Gastroesophageal sphincter (tissue), 4 donors: ENCODE measurements around the gene SLC6A19. TPM values are rescaled to one million over a fixed set of nuclear protein-coding genes. Genes with fewer than 3 reads are reported as not detected.

Source experiments
- ATAC-seq: fragments of 150-250 bp; one replicate; pipeline ENCODE4 v1.9.1; 2016; ENCODE audit warnings: mild to moderate bottlenecking, moderate library complexity
- H3K27ac ChIP-seq, 4 donors: fragments of 200-600 bp; sonication (generic) in 3 of 4; 1 replicate in 3 of 4; 2 replicates in 1 of 4; pipeline ENCODE4 v1.5.1; 2016 to 2019
- H3K27me3 ChIP-seq: fragments of 200-600 bp; sonication (generic); one replicate; pipeline ENCODE4 v1.5.1; 2019
- H3K36me3 ChIP-seq, 2 donors: fragments of 200-600 bp; sonication (generic); one replicate each; pipeline ENCODE4 v1.5.1; 2019; ENCODE audit warnings: control low read depth in 1 of 2
- H3K4me1 ChIP-seq, 3 donors: fragments of 200-600 bp; sonication (generic); 1 replicate in 2 of 3; 2 replicates in 1 of 3; pipeline ENCODE4 v1.5.1; 2016 to 2019; ENCODE audit warnings: control low read depth in 2 of 3
- H3K4me3 ChIP-seq, 2 donors: fragments of 200-600 bp; sonication (generic); one replicate each; pipeline ENCODE4 v1.5.1; 2019; ENCODE audit warnings: mild to moderate bottlenecking in 1 of 2, moderate library complexity in 1 of 2
- H3K9me3 ChIP-seq, 3 donors: fragments of 200-600 bp; sonication (generic); one replicate each; pipeline ENCODE4 v1.5.1; 2017 to 2019; ENCODE audit warnings: control low read depth in 2 of 3
- CTCF ChIP-seq, 4 experiments: fragments of 200-600 bp in 2 of 4; fragments of 450-650 bp in 2 of 4; sonication (generic) in 1 of 4; IDR thresholded peaks; one replicate each; pipeline ENCODE4 v1.5.1; 2017 to 2019; ENCODE audit warnings: antibody characterized with exemption in 4 of 4, mild to moderate bottlenecking in 2 of 4, moderate library complexity in 2 of 4
- EP300 ChIP-seq: sonication (generic); formaldehyde crosslinking; IDR thresholded peaks from one replicate; pipeline ENCODE4 v1.6.1; 2017; ENCODE audit warnings: antibody characterized with exemption, mild to moderate bottlenecking
- POLR2A ChIP-seq, 2 donors: fragments of 450-650 bp; IDR thresholded peaks; one replicate each; pipeline ENCODE4 v1.6.1; 2017; ENCODE audit warnings: antibody characterized with exemption in 2 of 2, mild to moderate bottlenecking in 2 of 2, moderate library complexity in 1 of 2
- POLR2AphosphoS5 ChIP-seq: sonication (generic); formaldehyde crosslinking; IDR thresholded peaks from one replicate; pipeline ENCODE4 v1.6.1; 2017; ENCODE audit warnings: antibody characterized with exemption
- WGBS, 2 donors: methylation state at CpG; one replicate each; pipeline ENCODE4 v1.1.5; 2018; ENCODE audit warnings: low coverage in 1 of 2; 5-methylcytosine and 5-hydroxymethylcytosine counted together
- total RNA-seq, 4 donors: library from RNA; depleted of rRNA; stranded (reverse); fragments of >200 nt; gene quantifications; one replicate each; pipeline ENCODE4 v1.1.0, GENCODE V29; 2016

The SLC6A19 gene
- total RNA-seq, 4 donors from 2014 or later: not detected

GRCh38 chr5:1257841-1258240 is 56.4 kb downstream of the SLC6A19 start:
- Histone ChIP-seq H3K9me3 (peaks cover 0 to 27% (median 0%) of the 10 kb centered on the region in 3 donors), H3K4me1 (no peaks in the 10 kb centered on the region), H3K27ac (no peak overlapping the region), H3K36me3 (no peaks in the 10 kb centered on the region), H3K4me3 (no peak overlapping the region), H3K27me3 (peaks cover 23% of the 10 kb centered on the region)
- TF ChIP-seq POLR2AphosphoS5 (no peak), EP300 (no peak)
- ATAC-seq: no peak
- WGBS, 2 donors: 83% methylated on average over 1 of the region's 13 CpGs; no CpG with 5 or more reads in 1 of the 2 donors

GRCh38 chr5:1259806-1260480 is 58.5 kb downstream of the SLC6A19 start:
- 86 to 95% methylated on average over 14 to 17 of the region's 23 CpGs for WGBS, 2 donors
- no peak for ATAC-seq

DNA sequence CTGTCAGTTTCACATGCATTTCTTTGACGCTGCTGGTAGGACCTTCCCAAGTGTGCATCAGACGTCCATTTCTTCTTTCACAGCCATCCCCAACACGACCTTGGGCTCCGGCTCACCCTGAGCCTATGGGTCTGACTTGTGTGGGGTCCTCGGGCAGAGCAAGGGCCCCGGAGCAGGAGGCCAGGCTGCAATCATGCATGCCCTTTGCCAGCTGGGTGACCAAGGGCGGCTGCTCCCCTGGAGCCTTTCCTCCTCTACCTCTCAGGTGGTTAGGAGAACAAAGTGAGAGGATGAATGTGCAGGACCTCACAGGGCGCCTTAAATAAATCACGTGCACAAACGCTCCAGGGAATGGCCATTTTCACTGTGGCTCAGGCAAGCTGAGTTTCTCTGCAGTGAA is 60.2 kb downstream of the SLC6A19 start:
- TF ChIP-seq POLR2AphosphoS5 (no peak), CTCF (IDR thresholded peaks at IDR 0.05) (no peak), POLR2A (IDR thresholded peaks at IDR 0.05) (no peak), EP300 (no peak)
- Histone ChIP-seq H3K4me3 (no peak overlapping the region), H3K4me1 (no peaks in the 10 kb centered on the region), H3K27ac (no peak overlapping the region), H3K27me3 (peaks cover 32% of the 10 kb centered on the region), H3K36me3 (no peaks in the 10 kb centered on the region), H3K9me3 (peaks cover 0 to 33% (median 0%) of the 10 kb centered on the region in 3 donors)
- no peak for ATAC-seq
- 90% methylated on average over 2 of the region's 10 CpGs; no CpG with 5 or more reads in 1 of the 2 donors for WGBS, 2 donors

More at GRCh38 chr5:1259806-1260480, 58.5 kb downstream of the SLC6A19 start:
- Histone ChIP-seq H3K27ac (no peak overlapping the region), H3K9me3 (peaks cover 0 to 33% (median 0%) of the 10 kb centered on the region in 3 donors), H3K4me3 (no peak overlapping the region), H3K27me3 (peaks cover 28% of the 10 kb centered on the region), H3K36me3 (no peaks in the 10 kb centered on the region), H3K4me1 (no peaks in the 10 kb centered on the region)
- TF ChIP-seq CTCF (IDR thresholded peaks at IDR 0.05) (no peak), EP300 (no peak), POLR2AphosphoS5 (no peak), POLR2A (IDR thresholded peaks at IDR 0.05) (no peak)

DNA sequence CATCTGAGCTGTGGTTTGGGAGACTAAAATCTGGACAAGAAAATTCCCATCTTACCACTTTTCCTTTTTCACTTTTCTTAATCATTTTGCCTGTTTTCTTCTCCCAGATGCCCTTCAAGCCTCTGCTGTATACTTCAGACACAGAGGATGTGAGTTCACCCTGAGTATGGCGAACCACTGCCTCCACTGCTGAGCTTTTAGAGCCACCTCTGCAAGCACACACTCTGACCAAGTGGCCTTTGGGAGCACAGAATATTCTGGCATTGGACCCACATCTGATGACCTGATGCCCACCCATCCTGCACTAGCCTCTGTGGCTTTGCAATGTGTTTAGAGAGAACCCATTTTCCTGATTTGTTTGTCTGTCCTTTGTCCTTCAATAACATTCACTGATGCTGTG is 61.0 kb downstream of the SLC6A19 start:
- no peak overlapping the region for H3K4me3 ChIP-seq
- no peak overlapping the region for H3K27ac ChIP-seq
- peaks cover 25% of the 10 kb centered on the region for H3K27me3 ChIP-seq
- H3K4me1 ChIP-seq: no peaks in the 10 kb centered on the region
- peaks cover 0 to 33% (median 0%) of the 10 kb centered on the region in 3 donors for H3K9me3 ChIP-seq
- no peaks in the 10 kb centered on the region for H3K36me3 ChIP-seq
- no peak for TF ChIP-seq CTCF (IDR thresholded peaks at IDR 0.05)
- no peak for TF ChIP-seq POLR2AphosphoS5
- TF ChIP-seq EP300: no peak
- TF ChIP-seq POLR2A (IDR thresholded peaks at IDR 0.05): no peak
- no CpG with 5 or more reads among the region's 1 CpG for WGBS, 2 donors
- no peak for ATAC-seq

- Histone ChIP-seq H3K36me3 (no peaks in the 10 kb centered on the region), H3K4me1 (no peaks in the 10 kb centered on the region), H3K27me3 (peaks cover 25% of the 10 kb centered on the region), H3K27ac (no peak overlapping the region), H3K4me3 (no peak overlapping the region), H3K9me3 (peaks cover 0 to 33% (median 0%) of the 10 kb centered on the region in 3 donors)
- no peak for ATAC-seq
- TF ChIP-seq POLR2AphosphoS5 (no peak), EP300 (no peak), POLR2A (IDR thresholded peaks at IDR 0.05) (no peak), CTCF (IDR thresholded peaks at IDR 0.05) (no peak)
- no CpG with 5 or more reads among the region's 18 CpGs for WGBS, 2 donors
These were observed 62.8 kb downstream of the SLC6A19 start for GRCh38 chr5:1264211-1264610.
